Stimulated activated naive CD8-positive, alpha-beta T cell treated with anti-CD3 and anti-CD28 coated beads, Interleukin-15, Interleukin-2, amounts not matched to agents 100 U/mL and 50 U/mL, for 24 hours (primary cell): ENCODE measurements around the gene SCNN1B.

Source experiments
- ATAC-seq: fragments of 150-1000 bp; cut with Tn5 transposase; one replicate; pipeline ENCODE4 v1.10.0; 2021
- DNase-seq: peaks from one replicate; pipeline ENCODE4 v3.0.0; 2021

Gene SCNN1B

GRCh38 chr16:23408242-23408822 is 106.2 kb downstream of the SCNN1B start:
- no peak for ATAC-seq
- no peak for DNase-seq

GRCh38 chr16:23408823-23409298 is 106.8 kb downstream of the SCNN1B start:
- ATAC-seq (no peak), DNase-seq (no peak)

GRCh38 chr16:23409522-23409921 is 107.4 kb downstream of the SCNN1B start:
- ATAC-seq (no peak), DNase-seq (no peak)

- no peak for ATAC-seq
- DNase-seq = no peak
These were observed 108.1 kb downstream of the SCNN1B start for GRCh38 chr16:23410176-23410575.

GRCh38 chr16:23414731-23415130 is 112.6 kb downstream of the SCNN1B start:
- DNase-seq (no peak), ATAC-seq (no peak)

GRCh38 chr16:23416816-23417215 is 114.7 kb downstream of the SCNN1B start:
- ATAC-seq (no peak), DNase-seq (no peak)

GRCh38 chr16:23420011-23420410 is 117.9 kb downstream of the SCNN1B start:
- DNase-seq (no peak), ATAC-seq (no peak)

GRCh38 chr16:23423496-23424049 is 121.5 kb downstream of the SCNN1B start:
- DNase-seq (no peak), ATAC-seq (no peak)

- ATAC-seq = no peak
- DNase-seq = no peak
These were observed 122.3 kb downstream of the SCNN1B start for GRCh38 chr16:23424292-23424958.

GRCh38 chr16:23428351-23428750 is 126.2 kb downstream of the SCNN1B start:
- DNase-seq (no peak), ATAC-seq (no peak)
